H1 (cell line): Measurements from ENCODE around the gene VMP1. TPM values are rescaled to one million over a fixed set of nuclear protein-coding genes. Genes with fewer than 3 reads are reported as not detected.

Experiments
- CTCF ChIA-PET: fragments of 300-600 bp; sonication (Branson Sonifier 250); formaldehyde crosslinking; loops from one replicate; lab custom pipeline; 2021; ENCODE audit not compliant: partially characterized antibody; lab: Charles Lee
- POLR2A ChIA-PET: fragments of 300-600 bp; sonication (Branson Sonifier 250); formaldehyde crosslinking; loops from one replicate; lab custom pipeline; 2021; ENCODE audit warnings: inconsistent platforms; ENCODE audit not compliant: partially characterized antibody; lab: Charles Lee
- DNase-seq, 2 experiments: peaks; one replicate each; pipeline versions ENCODE4 v3.0.0 to v3.0.0-alpha.2; 2010 to 2022; ENCODE audit warnings: low spot score in 2 of 2, low read depth in 1 of 2, mixed read lengths in 1 of 2
- FAIRE-seq: peaks from 2 replicates; lab custom pipeline; 2011; peaks lifted over from hg19 to GRCh38; lab: Jason Lieb, UNC
- H2AFZ ChIP-seq: 2 replicates; pipeline ENCODE4 v1.8.1; 2012; ENCODE audit warnings: low read length, inconsistent platforms
- H2AK5ac ChIP-seq: 2 replicates; pipeline ENCODE4 v1.6.1; 2013; ENCODE audit warnings: low read depth, low read length
- H2BK120ac ChIP-seq: replicated peaks from 2 replicates; pipeline ENCODE3; 2013; ENCODE audit warnings: low read depth, low read length, inconsistent platforms
- H2BK12ac ChIP-seq: 2 replicates; pipeline ENCODE4 v1.6.1; 2013; ENCODE audit warnings: low read depth, low read length
- H2BK15ac ChIP-seq: 2 replicates; pipeline ENCODE4 v1.6.1; 2013; ENCODE audit warnings: low read length
- H2BK20ac ChIP-seq: 2 replicates; pipeline ENCODE4 v1.6.1; 2013; ENCODE audit warnings: low read length
- H2BK5ac ChIP-seq: 2 replicates; pipeline ENCODE4 v1.6.1; 2013; ENCODE audit warnings: low read depth, low read length
- H3K14ac ChIP-seq: 2 replicates; pipeline ENCODE4 v1.6.1; 2013; ENCODE audit warnings: inconsistent platforms; ENCODE audit not compliant: insufficient read length
- H3K18ac ChIP-seq: 2 replicates; pipeline ENCODE4 v1.6.1; 2013; ENCODE audit warnings: low read length; ENCODE audit errors: extremely low read depth
- H3K23ac ChIP-seq: 2 replicates; pipeline ENCODE4 v1.6.1; 2013; ENCODE audit warnings: inconsistent platforms; ENCODE audit not compliant: insufficient read length
- H3K23me2 ChIP-seq: 2 replicates; pipeline ENCODE4 v1.6.1; 2013; ENCODE audit warnings: low read depth, low read length
- H3K27ac ChIP-seq: 2 replicates; pipeline ENCODE4 v1.6.1; 2011; ENCODE audit warnings: low read depth, low read length, inconsistent platforms
- H3K27me3 ChIP-seq, 4 experiments: replicated peaks in 1 of 4; 1 replicate in 1 of 4; 2 replicates in 3 of 4; pipeline versions ENCODE4 v1.6.1 to v1.8.1; 2011 to 2013; ENCODE audit warnings: low read length in 3 of 4, mild to moderate bottlenecking in 3 of 4, inconsistent platforms in 2 of 4, mixed read lengths in 2 of 4, moderate library complexity in 1 of 4; ENCODE audit not compliant: control insufficient read depth in 3 of 4, insufficient read depth in 3 of 4; ENCODE audit errors: extremely low read depth in 1 of 4
- H3K36me3 ChIP-seq, 4 experiments: 2 replicates each; pipeline versions ENCODE4 v1.6.1 to v1.8.1; 2011 to 2013; ENCODE audit warnings: mild to moderate bottlenecking in 4 of 4, low read length in 3 of 4, moderate library complexity in 2 of 4, control low read depth in 1 of 4, inconsistent platforms in 1 of 4; ENCODE audit not compliant: insufficient read depth in 4 of 4, control insufficient read depth in 2 of 4
- H3K4ac ChIP-seq: replicated peaks from 2 replicates; pipeline ENCODE3; 2013; ENCODE audit warnings: low read length, low read depth, mixed read lengths, inconsistent platforms; ENCODE audit not compliant: insufficient read length
- H3K4me1 ChIP-seq, 4 experiments: replicated peaks in 1 of 4; 1 replicate in 1 of 4; 2 replicates in 3 of 4; pipeline versions ENCODE4 v1.6.1 to v1.8.1; 2011 to 2013; ENCODE audit warnings: low read length in 3 of 4, inconsistent platforms in 2 of 4, mixed read lengths in 1 of 4; ENCODE audit not compliant: insufficient read depth in 4 of 4, control insufficient read depth in 3 of 4
- H3K4me2 ChIP-seq, 2 experiments: 2 replicates each; pipeline versions ENCODE4 v1.6.1 to v1.8.1; 2011 to 2013; ENCODE audit warnings: low read depth in 2 of 2, low read length in 2 of 2, control low read depth in 1 of 2, inconsistent platforms in 1 of 2, mild to moderate bottlenecking in 1 of 2; ENCODE audit not compliant: insufficient read depth in 1 of 2
- H3K4me3 ChIP-seq, 4 experiments: fragments of 200-600, 300-600 bp in 1 of 4; sonication (generic), shearing (Covaris generic), sonication (Bioruptor Twin) in 1 of 4; 2 replicates each; pipeline versions ENCODE4 v1.5.1 to v1.8.1; 2011 to 2016; ENCODE audit warnings: low read length in 4 of 4, low read depth in 3 of 4, control low read depth in 2 of 4, inconsistent platforms in 2 of 4, mild to moderate bottlenecking in 2 of 4, mixed read lengths in 1 of 4, moderate library complexity in 1 of 4; ENCODE audit not compliant: insufficient read depth in 2 of 4; ENCODE audit errors: extremely low read depth in 1 of 4
- H3K56ac ChIP-seq: replicated peaks from 2 replicates; pipeline ENCODE3; 2013; ENCODE audit warnings: low read depth, mild to moderate bottlenecking, mixed read lengths, low read length, inconsistent platforms; ENCODE audit not compliant: insufficient read length
- H3K79me1 ChIP-seq: 2 replicates; pipeline ENCODE4 v1.6.1; 2013; ENCODE audit warnings: low read depth, low read length, control low read depth
- H3K79me2 ChIP-seq, 2 experiments: 2 replicates each; pipeline versions ENCODE4 v1.6.1 to v1.8.1; 2012 to 2013; ENCODE audit warnings: low read length in 2 of 2, mild to moderate bottlenecking in 2 of 2, inconsistent platforms in 1 of 2; ENCODE audit not compliant: insufficient read depth in 2 of 2, control insufficient read depth in 1 of 2
- H3K9ac ChIP-seq, 4 experiments: replicated peaks in 1 of 4; 1 replicate in 1 of 4; 2 replicates in 3 of 4; pipeline versions ENCODE4 v1.6.1 to v1.8.1; 2011 to 2013; ENCODE audit warnings: low read depth in 3 of 4, low read length in 3 of 4, control low read depth in 2 of 4, mild to moderate bottlenecking in 2 of 4, moderate library complexity in 2 of 4, inconsistent platforms in 1 of 4; ENCODE audit errors: extremely low read depth in 1 of 4
- H3K9me3 ChIP-seq, 2 experiments: 2 replicates each; pipeline versions ENCODE4 v1.6.1 to v1.8.1; 2012 to 2013; ENCODE audit warnings: mild to moderate bottlenecking in 2 of 2, moderate library complexity in 2 of 2, control low read depth in 1 of 2, inconsistent platforms in 1 of 2, low read depth in 1 of 2, low read length in 1 of 2, mixed read lengths in 1 of 2; ENCODE audit not compliant: insufficient read depth in 2 of 2
- H4K20me1 ChIP-seq, 2 experiments: replicated peaks in 1 of 2; 2 replicates each; pipeline versions ENCODE3 to v1.8.1; 2011 to 2013; ENCODE audit warnings: inconsistent platforms in 2 of 2, low read length in 2 of 2, mild to moderate bottlenecking in 1 of 2; ENCODE audit not compliant: insufficient read depth in 2 of 2, control insufficient read depth in 1 of 2
- H4K5ac ChIP-seq: 2 replicates; pipeline ENCODE4 v1.6.1; 2013; ENCODE audit warnings: low read length, low read depth, mixed read lengths, inconsistent platforms; ENCODE audit not compliant: insufficient read length
- H4K8ac ChIP-seq: 2 replicates; pipeline ENCODE4 v1.8.0; 2013; ENCODE audit warnings: mild to moderate bottlenecking, moderate library complexity, low read length, inconsistent platforms; ENCODE audit not compliant: insufficient read depth; ENCODE audit errors: extremely low read depth
- H4K91ac ChIP-seq: replicated peaks from 2 replicates; pipeline ENCODE3; 2013; ENCODE audit warnings: low read length, mixed read lengths, inconsistent platforms; ENCODE audit not compliant: insufficient read length
- ASH2L ChIP-seq: fragments of 200-600, 300-600 bp; sonication (generic); IDR thresholded peaks from one replicate; pipeline ENCODE4 v1.7.1; 2017; ENCODE audit warnings: low read length
- BRCA1 ChIP-seq: IDR thresholded peaks from 2 replicates; pipeline ENCODE4 v1.6.1; 2012; ENCODE audit warnings: low read depth, low read length, improper control_type of control experiment
- CBX8 ChIP-seq: fragments of 300-800, 300-1000 bp; sonication (generic); IDR thresholded peaks from 2 replicates; pipeline ENCODE4 v1.7.1; 2016; ENCODE audit warnings: low read depth, low read length, borderline replicate concordance
- CREB1 ChIP-seq: IDR thresholded peaks from 2 replicates; pipeline ENCODE4 v1.6.1; 2012; ENCODE audit warnings: inconsistent platforms
- EGR1 ChIP-seq: IDR thresholded peaks from 2 replicates; pipeline ENCODE4 v1.6.1; 2011; ENCODE audit warnings: low read depth, low read length, borderline replicate concordance
- JUN ChIP-seq: IDR thresholded peaks from 2 replicates; pipeline ENCODE4 v1.6.1; 2011; ENCODE audit warnings: low read depth, mild to moderate bottlenecking, improper control_type of control experiment, low read length
- KDM1A ChIP-seq: fragments of 200-600, 300-600 bp; sonication (generic); IDR thresholded peaks from 2 replicates; pipeline ENCODE4 v1.7.1; 2016; ENCODE audit warnings: mild to moderate bottlenecking, low read length, borderline replicate concordance
- KDM5A ChIP-seq: fragments of 200-600 bp; IDR thresholded peaks from 2 replicates; pipeline ENCODE4 v1.7.1; 2012; ENCODE audit warnings: mild to moderate bottlenecking, low read length, inconsistent platforms, mixed read lengths
- POLR2AphosphoS5 ChIP-seq: IDR thresholded peaks from 2 replicates; pipeline ENCODE4 v1.6.1; 2011; ENCODE audit warnings: low read depth, low read length
- RFX5 ChIP-seq: IDR thresholded peaks from 2 replicates; pipeline ENCODE4 v1.6.1; 2011; ENCODE audit warnings: low read depth, low read length, improper control_type of control experiment, borderline replicate concordance
- SIRT6 ChIP-seq: IDR thresholded peaks from one replicate; pipeline ENCODE4 v1.7.1; 2012; ENCODE audit warnings: low read length, inconsistent platforms
- TBP ChIP-seq: IDR thresholded peaks from 2 replicates; pipeline ENCODE4 v1.6.1; 2011; ENCODE audit warnings: low read depth, low read length, improper control_type of control experiment
- WGBS, 2 experiments: shearing (Covaris generic) in 1 of 2; methylation state at CpG; one replicate each; pipeline versions ENCODE4 v1.1.6 to v1.1.7; 2013 to 2015; ENCODE audit warnings: low lambda C conversion rate in 2 of 2, mixed read lengths in 2 of 2, inconsistent platforms in 1 of 2, low coverage in 1 of 2, missing lambda C conversion rate in 1 of 2; ENCODE audit not compliant: insufficient replicate concordance in 2 of 2, insufficient coverage in 1 of 2, insufficient read length in 1 of 2; ENCODE audit errors: extremely low coverage in 1 of 2, missing lambda C conversion rate in 1 of 2; 5-methylcytosine and 5-hydroxymethylcytosine counted together
- polyA plus RNA-seq, 7 experiments: library from polyadenylated mRNA; depleted of rRNA in 3 of 7; stranded (reverse) in 5 of 7; unstranded in 2 of 7; fragments of >200 nt in 5 of 7; fragments of 200-250 nt in 2 of 7; gene quantifications; 1 replicate in 5 of 7; 2 replicates in 1 of 7; 4 replicates in 1 of 7; pipeline versions ENCODE4 v1.2.1 to v1.2.3, GENCODE V29; 2011 to 2013; ENCODE audit warnings: missing spikeins in 2 of 7, mixed read lengths in 2 of 7
- total RNA-seq: library from RNA; stranded (reverse); fragmentation: NEBNext Ultra II Directional; extraction: Animal tissue kit (Norgen Biotek cat#: 25700); gene quantifications from 2 replicates; pipeline ENCODE4 v1.2.1, GENCODE V29; 2021

VMP1 gene
- total and polyA plus RNA-seq, 2 of the 8 experiments (the other 6 are each of a cell fraction or from before 2014, with no cell fraction given), result 45.0 to 92.7 TPM

DNA sequence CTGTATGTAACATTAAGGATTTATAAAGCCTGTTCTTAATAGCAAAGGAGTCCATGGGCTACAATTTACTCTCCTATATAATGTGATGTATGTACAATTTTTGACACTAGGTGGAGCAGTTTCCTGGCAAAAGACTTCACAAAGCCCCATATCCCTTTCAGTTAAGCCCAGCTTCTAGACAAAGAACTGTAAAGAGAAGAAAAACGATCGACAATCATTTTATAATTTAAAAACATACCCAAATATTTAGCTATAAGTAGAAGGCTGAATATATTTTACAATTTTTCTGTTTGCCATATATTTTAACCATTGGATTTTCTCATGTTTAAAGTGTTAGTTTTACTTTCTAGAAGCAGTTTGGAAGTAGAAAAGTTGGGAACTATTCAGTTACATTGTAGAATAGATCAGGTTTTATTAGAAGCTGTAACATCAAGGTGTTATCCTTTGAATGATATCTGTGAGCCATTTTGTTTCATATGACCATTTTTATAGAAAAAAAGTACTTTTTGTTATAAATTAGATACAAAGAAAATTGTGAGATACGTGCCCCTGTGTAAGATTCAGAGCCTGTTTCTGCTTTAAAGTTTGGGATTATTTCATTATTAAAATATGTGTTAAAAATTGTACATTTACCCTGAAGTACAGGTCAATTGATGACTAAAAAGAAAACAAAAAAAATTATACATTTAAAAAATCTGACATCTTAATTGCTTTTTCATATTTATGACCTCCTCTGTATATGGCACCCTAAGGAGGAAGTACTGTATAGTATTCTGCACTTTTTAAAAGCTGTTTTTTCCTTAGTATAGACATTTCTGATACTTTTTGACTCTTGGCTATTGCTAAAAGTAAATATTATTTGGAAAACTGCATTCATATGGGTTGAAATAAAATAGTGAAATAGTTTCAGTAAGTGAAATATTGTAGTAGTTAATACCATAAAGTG is 46.3 kb downstream of the VMP1 start:
- FAIRE-seq (no peak), DNase-seq (no peak)
- Histone ChIP-seq H3K27ac (no peak overlapping the region), H2BK120ac (no peak overlapping the region), H3K14ac (no peak overlapping the region), H3K9me3 (no peaks in the 10 kb centered on the region), H3K36me3 (no peaks in the 10 kb centered on the region), H4K91ac (no peak overlapping the region), H2BK15ac (no peak overlapping the region), H3K23me2 (no peaks in the 10 kb centered on the region), H3K4me2 (no peak overlapping the region), H2AK5ac (no peak overlapping the region), H3K56ac (no peak overlapping the region), H2BK20ac (no peak overlapping the region), H3K79me2 (no peaks in the 10 kb centered on the region), H3K4me1 (peaks cover 0 to 2% (median 0%) of the 10 kb centered on the region in 4 experiments; a peak in 1 of 7 replicates), H3K9ac (no peak overlapping the region), H4K20me1 (no peaks in the 10 kb centered on the region), H3K4me3 (no peak overlapping the region), H4K8ac (no peak overlapping the region), H2BK12ac (no peak overlapping the region), H3K18ac (no peak overlapping the region), H4K5ac (no peak overlapping the region), H3K79me1 (no peaks in the 10 kb centered on the region), H3K4ac (no peak overlapping the region), H3K27me3 (no peaks in the 10 kb centered on the region), H2AFZ (no peak overlapping the region), H3K23ac (no peak overlapping the region), H2BK5ac (no peak overlapping the region)
- ChIA-PET POLR2A (interaction anchor here (0.8 to 3.4 kb wide), 8 partner anchors 32 to 284 kb away, joined by 3 to 24 read pairs (median 3); partner anchors contain the start of genes PTRH2 and VMP1), CTCF (interaction anchor here (0.6 to 4.1 kb wide), 33 partner anchors 9 to 708 kb away, joined by 3 to 32 read pairs (median 4); no protein-coding TSS in a partner anchor)
- WGBS, 2 experiments, result 66% methylated on average over 3 of the region's 3 CpGs; no CpG with 5 or more reads in 1 of the 2 experiments
- no peak for TF ChIP-seq CBX8
- TF ChIP-seq BRCA1, result no peak
- TF ChIP-seq ASH2L, result no peak
- TF ChIP-seq POLR2AphosphoS5, result no peak
- TF ChIP-seq TBP, result no peak
- TF ChIP-seq KDM1A, result no peak
- no peak for TF ChIP-seq EGR1
- TF ChIP-seq RFX5, result no peak
- no peak for TF ChIP-seq SIRT6
- TF ChIP-seq KDM5A, result no peak
- TF ChIP-seq CREB1, result no peak
- TF ChIP-seq JUN, result no peak
